Stimulated activated CD4-positive, alpha-beta T cell treated with anti-CD3 and anti-CD28 coated beads, Interleukin-15, amount 100 ng/mL, for 1 hour (primary cell): Measurements from ENCODE around the gene PLEKHA7.
"Not testable (repeated sequence)": the region's sequence is repeated elsewhere in the genome, so short reads cannot be mapped to it uniquely, and the experiment has no call there.

Experiments used
- DNase-seq, 2 donors: peaks; one replicate each; pipeline ENCODE4 v3.0.0-alpha.2; 2020; ENCODE audit warnings: low read depth in 1 of 2, low spot score in 1 of 2

PLEKHA7 gene

DNA sequence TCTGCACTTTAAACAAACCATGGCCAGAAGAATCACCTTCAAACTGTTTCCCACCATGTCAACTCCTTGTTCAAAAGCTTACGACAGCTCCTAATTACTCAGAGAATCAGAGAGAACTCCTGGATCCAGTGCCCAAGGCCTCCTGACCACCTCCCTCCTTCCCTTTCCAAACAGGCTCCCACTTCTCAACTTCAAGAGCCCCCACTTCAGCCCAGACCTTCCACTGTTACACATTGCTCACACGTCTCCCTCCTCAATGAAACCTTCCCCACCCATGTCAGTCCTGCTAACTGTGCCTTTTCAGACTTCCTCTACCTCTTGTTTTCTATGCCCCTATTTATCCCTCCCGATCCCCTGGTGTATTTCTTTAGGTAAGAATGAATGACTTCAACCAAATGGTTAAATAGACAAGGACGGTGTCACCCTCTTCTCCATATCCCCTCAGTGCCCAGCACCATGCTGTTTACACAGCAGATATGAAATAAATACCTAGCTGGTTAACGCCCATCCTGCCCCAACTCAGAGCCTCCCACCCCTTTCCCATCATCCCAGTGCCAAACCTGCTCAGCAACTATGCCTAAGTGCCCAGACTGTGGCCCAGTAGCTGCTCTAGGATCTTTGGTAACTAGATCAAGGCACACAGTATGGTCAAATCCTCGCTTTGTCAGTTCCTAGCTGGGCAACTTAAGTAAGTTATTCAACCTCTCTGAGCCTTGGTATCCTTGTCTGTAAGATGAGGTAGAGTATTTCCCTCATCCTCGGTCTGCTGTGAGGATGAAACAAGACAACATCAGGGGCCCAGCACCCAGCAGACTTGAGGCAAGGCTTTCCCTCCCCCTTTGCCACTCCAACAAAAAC is 36.8 kb downstream of the PLEKHA7 start:
- no peak for DNase-seq

DNA sequence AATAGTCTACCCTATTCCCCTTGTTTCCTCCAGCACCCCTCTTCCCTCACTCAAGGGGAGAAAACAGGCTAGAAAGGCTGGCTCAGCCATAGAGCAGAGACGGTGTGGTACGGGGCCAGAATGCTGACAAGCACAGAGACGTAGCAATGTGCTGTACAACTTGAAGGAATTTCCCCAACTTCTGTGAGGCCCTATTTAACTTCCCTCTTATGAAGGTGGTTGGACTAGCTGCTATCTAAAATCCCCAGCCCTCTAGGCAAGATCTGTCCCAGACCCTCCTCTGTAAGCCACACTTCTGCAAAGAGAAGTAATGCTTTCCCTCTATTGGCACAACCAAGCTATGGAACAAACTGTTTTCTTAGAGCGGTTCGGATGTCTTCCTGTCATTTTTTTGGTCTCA is 37.8 kb downstream of the PLEKHA7 start:
- DNase-seq = no peak

DNA sequence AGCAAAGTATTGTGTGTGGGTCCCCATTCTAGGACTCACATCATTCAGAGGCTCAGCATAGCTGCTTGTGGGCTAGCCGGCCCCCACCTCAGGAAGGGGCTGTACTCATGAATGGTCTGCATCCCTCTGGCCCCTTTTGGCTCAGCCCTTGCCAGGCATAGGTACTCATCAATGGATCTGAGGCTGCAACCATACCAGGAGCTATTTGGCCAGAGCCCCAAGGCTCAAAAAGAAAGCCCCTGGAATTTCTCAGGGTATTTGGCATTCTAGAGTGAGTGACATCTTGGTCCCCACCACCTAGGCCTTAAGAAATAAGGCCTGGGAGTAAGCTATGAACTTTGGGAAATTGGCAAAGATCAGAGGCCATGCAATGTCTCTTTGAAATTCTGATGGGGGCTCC is 38.3 kb downstream of the PLEKHA7 start:
- DNase-seq = no peak

DNA sequence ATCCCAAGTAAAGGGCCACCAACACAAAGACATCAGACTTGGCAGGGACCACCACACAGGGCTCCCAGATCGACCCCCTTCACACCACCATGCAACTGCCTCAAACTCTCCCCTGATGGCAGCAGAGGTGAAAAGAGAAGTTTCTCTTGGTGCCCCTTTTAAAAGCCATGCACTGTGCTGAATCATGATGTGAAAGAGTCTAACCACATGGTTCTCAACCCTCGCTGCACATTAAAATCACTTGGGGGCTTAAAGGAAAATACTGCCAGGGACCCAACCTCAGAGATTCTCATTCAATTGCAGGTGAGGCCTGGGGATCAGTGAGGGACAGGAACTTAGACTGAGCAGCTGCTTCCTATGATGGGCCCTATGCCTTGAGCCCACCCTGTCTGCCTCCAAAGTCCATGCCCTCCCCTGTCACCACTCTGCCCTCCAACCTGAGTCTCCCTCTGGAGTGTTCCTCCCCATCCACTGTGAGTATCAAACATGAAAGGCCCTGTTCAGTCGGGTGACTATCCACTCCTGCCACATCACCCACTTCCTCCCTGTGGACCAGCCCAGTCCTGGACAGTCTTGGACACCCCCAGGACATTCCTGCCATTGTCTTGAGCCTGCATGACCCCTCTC is 40.8 kb downstream of the PLEKHA7 start:
- no peak for DNase-seq

DNA sequence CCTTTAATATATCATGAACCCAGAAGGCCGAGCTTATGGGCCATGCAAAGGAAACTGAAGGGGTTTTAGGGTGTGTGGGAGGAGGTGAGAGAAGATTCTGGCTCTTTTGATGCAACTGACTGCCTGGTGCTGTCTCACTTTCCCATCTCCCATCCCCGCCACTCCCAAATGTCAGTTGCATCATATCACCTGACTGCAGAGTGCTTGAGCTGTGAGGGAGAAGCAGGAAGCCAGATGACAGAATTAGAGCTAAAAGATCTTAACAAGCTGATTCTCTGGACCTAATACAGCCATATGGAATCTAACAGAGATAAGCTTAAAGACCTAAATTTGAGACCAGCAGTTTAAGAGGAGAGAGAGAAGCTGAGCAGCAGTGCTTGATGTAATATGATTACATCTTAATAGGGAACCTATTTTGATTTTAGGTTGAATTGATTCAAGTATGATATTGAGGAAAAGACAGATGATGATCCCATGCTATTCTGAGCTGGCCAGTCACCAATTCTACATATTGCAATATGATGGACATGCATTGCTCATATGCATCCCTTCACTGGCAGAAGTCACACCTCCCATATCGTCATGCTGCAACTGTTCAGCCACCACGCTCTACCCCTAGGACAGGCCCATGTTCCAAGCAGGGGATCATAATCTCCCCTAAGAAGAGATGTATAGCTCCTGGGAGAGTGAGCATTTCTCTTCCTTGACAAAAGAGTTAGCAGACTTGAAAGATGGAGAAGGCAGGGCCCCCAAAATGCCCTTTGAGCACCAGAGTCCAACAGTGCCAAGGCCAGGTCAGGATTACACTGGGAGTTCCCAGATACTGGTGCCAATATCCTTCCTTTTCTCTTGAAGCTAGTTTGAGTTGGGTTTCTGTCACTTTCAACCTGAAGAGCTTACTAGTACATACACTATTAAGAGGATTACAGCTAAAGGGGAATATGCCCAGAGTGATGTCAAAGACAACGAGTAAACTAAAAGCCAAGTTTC is 44.9 kb downstream of the PLEKHA7 start:
- no peak for DNase-seq

DNA sequence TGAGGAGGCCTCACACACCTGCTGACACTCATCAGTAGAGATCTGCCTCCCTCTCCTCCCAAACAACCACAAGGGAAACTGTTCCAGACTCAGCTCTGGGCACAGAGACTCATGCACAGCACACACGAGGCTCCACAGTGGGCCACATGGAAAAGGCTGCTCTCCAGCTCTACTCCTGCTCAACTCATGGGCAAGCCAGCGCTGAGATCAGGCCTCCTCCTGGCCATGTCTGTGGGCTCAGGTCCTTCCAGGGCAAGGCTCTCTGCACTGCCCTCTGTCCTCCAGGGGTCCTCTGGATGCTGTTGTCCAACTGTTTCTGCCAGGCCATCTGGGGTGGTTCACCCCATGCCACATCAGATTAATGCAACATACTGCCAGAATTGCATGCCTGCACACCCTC is 46.0 kb downstream of the PLEKHA7 start:
- DNase-seq = no peak

DNA sequence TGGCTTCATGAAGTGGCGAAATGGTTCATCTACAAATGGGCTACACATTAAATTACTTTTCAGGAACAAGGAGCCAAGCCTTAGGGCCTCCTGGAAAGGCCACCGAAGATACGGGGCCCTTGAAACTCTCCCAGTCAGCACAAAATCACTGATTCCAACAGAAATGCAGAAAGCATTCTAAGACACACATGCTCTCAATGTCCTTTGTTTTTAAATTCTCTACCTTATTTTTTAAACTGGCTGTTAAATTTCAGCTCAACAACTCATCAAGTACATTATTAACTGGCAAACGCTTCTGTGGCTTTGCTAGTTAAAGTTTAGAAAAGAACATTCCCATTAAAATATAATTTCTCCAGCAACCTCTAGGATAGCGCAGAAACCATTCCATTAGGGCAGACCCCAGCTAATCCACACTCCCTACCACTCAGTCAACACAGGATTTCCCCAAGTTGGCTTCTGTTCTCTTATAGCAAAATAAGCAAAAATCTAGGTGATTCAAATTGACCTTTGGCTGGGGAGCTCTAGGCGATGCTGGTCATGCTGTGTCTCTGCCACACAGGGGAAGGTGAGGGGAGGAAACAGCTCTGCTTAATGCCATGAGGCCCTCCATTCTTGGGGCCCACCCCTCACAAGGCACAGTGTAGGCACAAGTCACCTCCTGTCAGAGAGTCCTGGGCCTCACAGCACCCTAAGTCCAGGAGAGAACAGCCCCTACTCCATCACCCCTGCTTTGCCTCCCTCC is 47.1 kb downstream of the PLEKHA7 start:
- DNase-seq = no peak

DNA sequence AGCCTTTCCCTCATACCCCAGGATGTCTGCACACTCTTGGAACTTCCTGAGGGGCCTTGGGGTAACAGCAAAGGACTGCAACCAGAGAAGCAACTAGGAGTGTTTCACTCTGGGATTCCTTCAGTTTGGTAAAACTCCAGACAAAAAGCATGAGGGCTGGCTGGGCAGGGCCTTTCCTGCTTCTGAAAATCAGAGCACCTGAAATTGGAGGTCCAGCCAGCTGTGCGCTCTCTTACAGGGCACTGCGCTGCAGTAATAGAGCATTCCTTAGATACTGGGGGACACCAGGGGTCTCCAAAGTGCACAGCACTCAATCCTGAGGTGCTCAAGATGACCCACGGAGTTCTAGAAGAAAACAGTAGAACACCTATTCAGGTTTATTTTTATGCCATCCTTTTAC is 49.7 kb downstream of the PLEKHA7 start:
- DNase-seq = no peak

DNA sequence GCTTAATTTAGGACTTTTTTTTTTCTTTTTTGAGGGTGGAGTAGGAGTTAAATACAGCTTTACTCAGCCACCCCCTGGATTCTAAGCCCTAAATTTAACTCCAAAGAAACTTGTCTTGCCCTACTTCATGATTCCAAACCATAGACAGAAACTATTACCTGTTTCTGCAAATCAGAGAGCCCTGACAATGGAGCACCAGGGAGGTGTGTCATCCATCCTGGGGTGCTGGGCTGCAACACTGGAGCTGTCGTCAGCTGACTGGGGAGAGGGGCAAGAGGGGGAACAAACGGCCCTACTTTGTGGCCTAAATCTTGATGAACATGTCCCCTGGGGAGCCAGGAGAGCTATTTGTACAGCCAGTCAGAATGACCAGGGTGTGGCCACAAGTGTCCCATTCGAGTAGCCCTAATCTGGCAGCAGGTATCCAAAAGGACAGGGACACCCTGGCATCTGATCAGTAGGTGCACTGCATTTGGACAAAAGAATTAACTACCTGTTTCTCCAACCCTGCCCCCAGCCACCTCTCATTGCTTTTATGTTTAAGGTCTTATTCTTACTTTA is 50.8 kb downstream of the PLEKHA7 start:
- no peak for DNase-seq

DNA sequence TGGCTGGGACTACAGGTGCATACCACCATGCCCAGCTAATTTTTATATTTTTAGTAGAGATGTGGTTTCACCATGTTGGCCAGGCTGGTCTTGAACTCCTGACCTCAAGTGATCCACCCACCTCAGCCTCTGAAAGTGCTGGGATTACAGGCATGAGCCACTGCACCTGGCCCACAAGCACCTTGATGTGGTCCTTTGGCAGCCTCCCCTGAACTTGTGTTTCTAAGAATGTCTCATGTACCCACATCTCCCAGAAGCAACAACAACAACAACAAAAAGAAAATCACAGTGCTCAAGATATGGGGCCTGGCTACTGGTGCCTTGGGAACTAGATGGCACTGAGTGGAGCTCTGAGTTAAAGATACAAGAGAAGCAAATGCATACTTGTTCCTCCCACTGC is 51.6 kb downstream of the PLEKHA7 start:
- not testable (repeated sequence) for DNase-seq

DNA sequence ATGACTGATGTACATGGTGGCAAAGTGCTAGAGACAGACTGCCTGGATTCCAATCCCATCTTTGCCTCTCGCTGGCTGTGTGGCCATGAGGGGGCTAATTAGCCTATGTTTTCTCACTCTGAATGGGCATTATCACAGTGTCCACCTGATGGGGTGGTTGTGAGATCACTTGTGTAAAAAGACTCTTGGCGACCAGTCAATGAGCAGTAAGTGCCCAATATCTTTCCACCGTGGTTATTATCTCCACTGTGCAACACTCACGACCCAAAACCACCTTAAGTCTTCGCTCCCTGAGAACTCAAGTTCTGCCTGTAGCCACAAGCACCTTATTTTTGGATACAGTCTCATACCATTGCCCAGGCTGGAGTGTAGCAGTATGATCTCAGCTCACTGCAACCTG is 52.1 kb downstream of the PLEKHA7 start:
- no peak for DNase-seq

DNA sequence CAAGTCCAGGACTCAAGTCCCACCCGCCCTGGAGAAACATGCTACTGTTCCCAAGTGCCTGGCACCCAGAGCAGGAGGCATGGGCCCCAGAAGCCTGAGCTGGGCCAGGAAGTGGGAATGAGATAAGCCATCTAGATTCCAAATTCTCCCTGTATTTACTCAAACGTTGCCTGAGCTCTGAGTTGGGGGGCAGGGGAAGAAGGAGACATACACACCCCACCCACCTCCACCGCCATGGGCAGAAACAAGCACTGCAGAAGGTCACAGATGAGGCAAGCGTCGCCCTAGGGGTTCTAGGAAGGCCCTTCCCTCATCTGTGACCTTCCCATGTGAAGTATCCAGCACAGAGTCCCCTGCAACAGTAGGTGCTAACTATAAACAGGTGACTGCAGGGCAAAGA is 54.0 kb downstream of the PLEKHA7 start:
- DNase-seq = no peak

DNA sequence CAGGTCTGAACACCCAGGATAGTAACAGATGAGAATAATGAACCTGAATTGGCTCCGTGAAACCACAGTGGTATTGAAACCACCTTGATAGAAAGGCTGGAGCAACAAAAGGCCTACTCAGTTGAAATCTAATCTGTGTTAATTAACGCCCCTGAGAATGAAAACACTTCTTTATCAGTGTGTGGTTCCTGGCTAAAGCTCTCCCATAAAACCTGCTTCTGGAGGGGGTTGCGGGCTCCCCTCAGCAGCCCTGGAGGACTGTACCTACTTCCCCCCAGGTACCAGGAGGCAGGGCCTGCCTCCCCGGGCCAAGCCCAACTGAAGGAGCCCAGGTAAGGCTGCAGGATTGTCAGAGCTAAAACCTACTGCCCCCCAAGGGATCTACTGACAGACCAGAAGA is 54.6 kb downstream of the PLEKHA7 start:
- no peak for DNase-seq

DNA sequence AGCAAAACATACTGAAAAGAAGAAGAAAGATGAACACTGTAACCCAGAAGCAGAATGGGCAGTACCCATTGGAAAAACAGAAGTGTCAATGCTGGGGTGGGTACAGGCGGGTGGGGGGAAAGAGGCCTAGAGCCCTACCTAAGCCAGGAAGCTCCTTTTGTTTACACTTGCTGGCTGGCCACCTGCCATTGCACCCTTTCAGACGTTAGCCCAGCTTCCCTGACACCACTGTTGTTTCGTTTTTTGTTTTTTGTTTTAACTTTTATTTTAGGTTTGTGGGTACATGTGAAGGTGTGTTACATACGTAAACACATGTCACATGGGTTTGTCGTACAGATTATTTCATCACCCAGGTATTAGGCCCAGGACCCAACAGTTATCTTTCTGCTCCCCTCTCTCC is 55.4 kb downstream of the PLEKHA7 start:
- DNase-seq = no peak

DNA sequence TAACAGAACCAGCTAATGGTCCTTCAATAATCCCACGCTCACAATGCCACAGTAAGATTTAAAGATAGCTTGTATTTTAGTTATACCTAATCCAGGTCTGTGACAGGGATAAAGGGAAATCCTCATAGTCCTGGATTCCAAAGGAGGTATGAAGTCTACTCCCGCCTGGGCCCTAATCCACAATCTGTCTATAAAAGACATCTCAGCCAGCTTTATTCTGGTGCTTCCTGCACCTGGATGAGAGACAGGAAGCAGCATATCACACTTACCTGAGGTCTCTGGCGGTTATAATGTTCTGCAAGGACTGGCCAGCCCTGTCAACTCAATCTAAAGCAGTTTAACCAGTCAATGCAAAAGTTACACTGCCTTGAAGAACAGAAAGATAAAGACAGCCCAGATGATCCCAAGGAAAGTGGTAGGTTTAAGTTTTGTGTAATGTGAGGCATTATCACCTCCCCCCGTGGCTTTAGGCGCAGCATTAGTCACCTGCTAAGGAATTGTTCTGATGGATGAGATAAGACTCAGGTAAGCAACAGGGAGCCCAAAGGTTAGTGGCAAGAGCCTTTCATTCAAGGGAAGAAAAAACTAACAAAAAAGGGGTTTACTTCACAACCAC is 57.6 kb downstream of the PLEKHA7 start:
- DNase-seq = no peak

DNA sequence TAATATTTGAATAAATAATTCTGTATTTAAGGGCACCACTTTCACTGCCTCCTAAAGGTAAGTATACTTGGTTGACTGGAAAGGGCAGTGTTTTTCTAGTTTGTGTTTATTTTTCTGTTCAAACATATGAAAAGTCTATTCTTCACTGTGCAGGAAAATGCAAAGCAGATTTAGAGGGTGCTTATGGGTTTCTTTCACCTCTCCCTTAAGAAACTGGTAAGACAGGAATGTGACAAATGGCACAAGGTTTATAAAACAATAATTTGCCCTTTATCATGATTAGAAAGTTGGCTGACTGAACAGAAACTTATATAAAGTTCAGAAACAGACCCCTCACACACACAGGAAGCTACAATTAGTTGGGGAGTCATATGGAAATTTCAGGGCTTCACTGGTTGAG is 60.6 kb downstream of the PLEKHA7 start:
- no peak for DNase-seq

DNA sequence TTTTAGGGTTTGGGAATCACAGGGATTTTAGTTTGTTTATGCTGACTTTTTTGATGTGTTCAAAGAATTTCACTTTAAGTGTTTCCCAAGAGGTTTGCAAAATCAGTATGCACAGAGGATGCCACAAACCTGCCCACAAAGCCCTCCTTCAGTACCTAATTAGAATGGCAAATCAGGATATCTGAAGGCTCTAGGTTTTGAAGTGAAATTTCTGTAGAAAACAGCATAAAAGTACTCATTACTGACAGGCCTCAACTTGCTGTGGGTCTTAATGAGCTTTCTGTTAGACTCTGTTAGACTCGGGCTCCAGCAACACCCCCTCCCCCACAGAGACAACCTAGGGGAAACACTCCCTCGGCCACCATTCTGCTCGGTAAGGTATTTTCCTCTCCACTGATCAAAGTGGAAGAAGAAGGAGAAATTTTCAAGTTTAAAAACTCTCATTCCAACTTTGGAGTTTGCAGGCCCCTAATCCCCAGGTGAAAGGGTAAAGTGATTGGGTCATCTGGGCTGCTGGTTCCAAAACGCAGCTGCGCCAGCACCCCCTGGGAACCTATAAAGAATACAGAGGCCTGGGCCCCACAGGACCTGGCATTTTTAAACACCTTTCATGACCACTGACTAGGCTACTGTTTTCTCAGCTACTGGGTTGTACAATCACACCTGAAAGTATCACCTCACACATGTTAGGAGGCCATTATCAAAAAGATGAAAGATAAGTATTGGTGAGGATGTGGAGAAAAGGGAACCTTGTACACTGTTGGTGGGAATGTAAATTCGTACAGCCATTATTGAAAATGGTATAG is 67.5 kb downstream of the PLEKHA7 start:
- no peak for DNase-seq

DNA sequence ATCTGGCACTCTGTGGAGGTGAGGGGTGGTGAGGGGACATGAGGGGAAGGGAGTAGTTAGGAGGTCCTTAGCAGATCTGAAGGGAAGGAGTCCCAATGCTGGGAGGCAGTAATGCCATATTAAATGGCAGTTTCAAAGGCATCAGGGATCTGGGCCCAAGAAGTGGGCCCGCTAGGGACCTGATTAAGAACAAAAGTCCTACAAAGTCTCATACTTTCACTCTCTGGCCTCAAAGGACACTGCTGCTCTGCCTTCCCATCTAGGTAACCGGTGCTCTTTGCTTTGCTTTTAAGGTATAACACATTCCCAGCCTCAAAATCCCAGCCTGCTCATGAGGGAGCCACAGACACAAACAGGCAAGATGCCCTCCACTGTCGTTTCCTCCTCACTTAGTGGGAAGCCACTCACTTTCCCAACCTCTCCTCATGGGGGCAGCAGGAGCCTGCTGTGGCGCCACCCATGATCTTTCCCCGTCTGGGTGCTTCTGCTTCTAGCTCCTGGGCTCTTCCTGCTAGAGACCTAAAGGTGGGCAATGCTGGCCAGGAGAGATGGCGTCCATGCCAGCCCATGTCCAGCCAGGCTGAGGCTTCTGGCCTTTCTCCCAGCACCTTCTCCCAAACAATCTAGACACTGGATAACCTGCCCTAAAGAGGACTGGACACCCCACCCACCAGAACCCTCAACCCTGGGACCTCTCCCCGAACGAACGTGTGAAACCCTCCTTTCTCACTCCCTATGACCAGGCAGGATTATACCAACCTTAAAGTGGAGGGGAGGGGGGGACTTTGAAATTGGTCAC is 68.3 kb downstream of the PLEKHA7 start:
- peak in 1 of 2 donors; percentile 11 for DNase-seq

DNA sequence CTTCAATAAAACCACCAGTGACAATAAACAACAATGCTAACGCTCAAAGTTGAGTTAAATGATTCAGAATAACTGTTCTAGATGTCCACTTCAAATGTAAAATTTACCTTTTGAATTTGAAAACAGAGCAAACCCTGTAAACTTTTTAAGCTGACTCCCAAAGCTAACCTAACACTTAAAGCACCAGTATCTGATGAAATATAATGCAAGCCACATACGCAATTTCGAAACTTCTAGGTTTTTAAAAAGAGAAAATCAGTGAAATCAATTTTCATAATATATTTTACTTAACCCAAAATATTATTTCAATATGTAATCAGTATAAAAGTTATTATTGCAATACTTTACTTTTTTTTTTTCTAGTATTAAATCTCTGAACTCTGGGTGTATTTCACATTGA is 71.3 kb downstream of the PLEKHA7 start:
- DNase-seq = no peak
